ENCODE results near the gene PRR3.

GRCh38 chr6:30542404-30542725 is 14.7 kb upstream of the PRR3 start:
- TF ChIP-seq, protein P1, sequence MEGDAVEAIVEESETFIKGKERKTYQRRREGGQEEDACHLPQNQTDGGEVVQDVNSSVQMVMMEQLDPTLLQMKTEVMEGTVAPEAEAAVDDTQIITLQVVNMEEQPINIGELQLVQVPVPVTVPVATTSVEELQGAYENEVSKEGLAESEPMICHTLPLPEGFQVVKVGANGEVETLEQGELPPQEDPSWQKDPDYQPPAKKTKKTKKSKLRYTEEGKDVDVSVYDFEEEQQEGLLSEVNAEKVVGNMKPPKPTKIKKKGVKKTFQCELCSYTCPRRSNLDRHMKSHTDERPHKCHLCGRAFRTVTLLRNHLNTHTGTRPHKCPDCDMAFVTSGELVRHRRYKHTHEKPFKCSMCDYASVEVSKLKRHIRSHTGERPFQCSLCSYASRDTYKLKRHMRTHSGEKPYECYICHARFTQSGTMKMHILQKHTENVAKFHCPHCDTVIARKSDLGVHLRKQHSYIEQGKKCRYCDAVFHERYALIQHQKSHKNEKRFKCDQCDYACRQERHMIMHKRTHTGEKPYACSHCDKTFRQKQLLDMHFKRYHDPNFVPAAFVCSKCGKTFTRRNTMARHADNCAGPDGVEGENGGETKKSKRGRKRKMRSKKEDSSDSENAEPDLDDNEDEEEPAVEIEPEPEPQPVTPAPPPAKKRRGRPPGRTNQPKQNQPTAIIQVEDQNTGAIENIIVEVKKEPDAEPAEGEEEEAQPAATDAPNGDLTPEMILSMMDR (IDR thresholded peaks at IDR 0.05 in 4 of 5, conservative IDR thresholded peaks at IDR 0.05 in 1 of 5) = no peak
- no peak for TF ChIP-seq POLR2A (IDR thresholded peaks at IDR 0.05)

Data from gastrocnemius medialis (tissue), 4 donors.